ENCODE results near the gene EXOC3.

Gene EXOC3

GRCh38 chr5:489689-490080, 46.7 kb downstream of the EXOC3 start:
- no peak for DNase-seq

- no peak for DNase-seq
Measured at GRCh38 chr5:490116-491106, 47.4 kb downstream of the EXOC3 start.

DNA sequence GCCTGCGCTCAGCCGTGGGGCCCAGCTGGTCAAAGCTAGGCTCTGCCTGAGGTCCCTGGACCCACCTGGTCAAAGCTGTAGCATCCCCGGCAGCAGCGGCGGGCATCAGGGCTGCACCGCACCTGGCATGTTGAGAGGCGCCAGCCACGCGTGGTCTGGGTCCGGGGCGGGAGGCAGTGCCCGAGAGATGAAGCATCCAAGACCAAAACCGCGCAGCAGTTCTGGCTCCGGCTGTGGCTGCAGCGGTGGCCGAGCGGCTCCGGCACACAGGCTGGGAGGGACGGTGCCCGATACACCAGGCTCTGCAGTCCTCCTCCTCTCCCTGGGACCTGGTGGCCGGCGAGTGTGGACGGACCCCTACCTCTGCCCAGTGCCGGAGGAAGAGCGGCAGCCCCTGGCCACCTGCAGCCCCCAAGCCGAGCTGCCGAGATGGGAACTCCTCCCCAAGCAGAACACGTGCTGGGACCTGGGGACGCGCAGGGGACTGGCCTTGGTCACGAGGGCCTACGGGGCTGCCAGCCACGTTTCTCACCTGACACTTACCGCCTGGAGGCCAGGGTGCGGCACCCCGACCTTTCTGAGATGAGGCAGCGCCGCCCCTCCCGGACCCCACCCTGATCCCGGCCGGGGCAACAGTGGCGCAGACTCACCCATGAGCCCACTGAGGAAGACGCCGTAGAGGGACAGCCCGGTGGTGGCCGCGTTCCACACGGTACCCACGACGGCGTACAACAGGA, 48.3 kb downstream of the EXOC3 start:
- DNase-seq, result no peak

- no peak for DNase-seq
Measured at GRCh38 chr5:491856-492155, 48.8 kb downstream of the EXOC3 start.

DNA sequence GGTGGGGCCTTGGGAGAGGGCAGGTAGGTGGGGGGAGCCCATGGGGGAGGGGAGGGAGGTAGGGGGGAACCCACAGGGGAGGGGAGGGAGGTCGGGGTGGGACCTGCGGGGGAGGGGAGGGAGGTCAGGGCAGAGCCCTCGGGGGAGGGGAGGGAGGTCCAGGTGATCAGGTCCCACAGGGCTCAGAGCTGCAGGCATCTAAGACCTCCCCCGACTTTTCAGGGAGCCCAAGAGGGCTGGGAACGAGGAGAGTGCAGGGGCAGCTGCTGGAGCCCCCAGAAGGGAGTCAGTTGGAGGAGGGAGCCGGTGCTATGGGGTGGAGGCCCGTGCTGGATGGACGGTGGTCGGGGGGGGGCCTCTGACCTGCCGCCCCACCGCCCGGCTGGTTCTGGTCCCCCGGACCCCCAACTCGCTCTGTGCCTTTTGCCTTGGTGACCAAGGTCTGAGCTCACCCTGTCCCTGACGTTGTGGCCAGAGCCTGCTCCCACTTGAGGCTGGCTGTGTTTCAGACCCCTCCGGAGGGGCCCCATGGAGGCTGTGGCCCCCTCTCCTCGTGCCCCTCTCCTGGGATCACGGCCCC, 49.4 kb downstream of the EXOC3 start:
- no peak for DNase-seq

DNA sequence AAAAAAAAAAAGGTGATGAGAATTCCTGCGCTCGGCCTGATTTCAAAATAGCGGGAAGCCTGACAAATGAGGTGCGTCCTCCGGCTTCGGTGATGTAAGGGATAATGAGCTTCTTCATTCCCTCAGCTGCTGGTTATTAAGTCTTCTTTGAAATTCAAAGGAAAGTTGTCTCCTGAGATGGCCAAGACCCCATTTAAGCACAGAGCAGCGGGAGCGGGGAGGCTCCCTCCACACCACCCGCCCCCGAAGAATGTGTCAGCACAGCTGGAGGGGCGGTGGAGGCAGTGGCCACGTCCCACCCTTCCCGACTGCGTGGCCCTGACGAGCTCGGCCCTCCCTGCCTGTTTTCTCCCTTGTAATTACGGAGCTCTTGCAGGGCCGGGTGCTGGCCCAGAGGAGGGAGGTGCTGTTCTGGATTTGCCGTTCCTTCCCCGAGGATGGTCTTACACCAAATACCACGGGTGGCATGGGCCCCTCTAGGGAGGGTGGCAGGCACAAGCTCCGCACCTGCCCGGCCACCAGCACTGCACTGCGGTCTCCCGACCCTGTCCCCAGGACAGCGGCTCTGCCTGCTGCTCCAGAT, 50.2 kb downstream of the EXOC3 start:
- no peak for DNase-seq

DNA sequence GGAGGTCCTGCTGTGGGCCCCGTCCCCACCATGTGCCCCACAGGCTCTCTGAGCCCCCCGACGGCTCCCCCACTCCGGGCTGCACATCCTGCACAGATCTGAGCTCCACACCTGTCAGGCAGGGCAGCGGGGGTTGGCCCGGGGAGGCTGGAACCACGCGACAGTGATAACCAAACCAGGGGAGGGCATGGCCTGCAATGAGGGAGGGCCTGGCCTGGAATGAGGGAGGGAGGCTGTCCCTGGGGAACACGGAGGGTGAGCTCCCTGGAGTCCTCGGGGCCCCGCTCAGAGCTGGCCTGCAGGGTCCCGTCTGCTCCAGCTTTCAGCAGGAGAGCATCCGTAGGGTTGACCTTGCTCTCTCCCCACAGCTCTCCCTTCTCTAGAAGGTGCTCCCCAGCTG, 50.8 kb downstream of the EXOC3 start:
- DNase-seq, result no peak

GRCh38 chr5:494667-495255, 51.8 kb downstream of the EXOC3 start:
- DNase-seq, result no peak

DNA sequence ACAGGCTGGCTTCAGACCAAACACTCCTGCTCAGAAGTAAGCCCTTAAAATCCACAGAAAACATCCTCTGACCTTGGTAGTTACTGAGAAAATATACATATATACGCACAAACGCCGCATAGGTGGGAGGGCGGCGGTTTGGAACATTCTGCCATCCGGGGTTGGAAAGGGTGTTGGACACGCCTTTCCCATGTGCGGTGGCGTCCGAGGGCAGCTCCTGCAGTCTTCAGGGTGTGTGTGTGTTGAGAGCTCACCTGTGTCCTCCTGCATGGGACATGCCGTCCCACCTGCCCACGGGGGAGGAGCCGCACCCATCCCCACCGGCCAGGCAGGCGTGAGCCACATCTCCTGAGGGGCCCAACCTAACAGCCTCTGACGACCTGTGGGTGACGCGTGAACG, 53.1 kb downstream of the EXOC3 start:
- DNase-seq, result no peak

- DNase-seq, result no peak
Measured at GRCh38 chr5:497090-497700, 54.2 kb downstream of the EXOC3 start.

DNA sequence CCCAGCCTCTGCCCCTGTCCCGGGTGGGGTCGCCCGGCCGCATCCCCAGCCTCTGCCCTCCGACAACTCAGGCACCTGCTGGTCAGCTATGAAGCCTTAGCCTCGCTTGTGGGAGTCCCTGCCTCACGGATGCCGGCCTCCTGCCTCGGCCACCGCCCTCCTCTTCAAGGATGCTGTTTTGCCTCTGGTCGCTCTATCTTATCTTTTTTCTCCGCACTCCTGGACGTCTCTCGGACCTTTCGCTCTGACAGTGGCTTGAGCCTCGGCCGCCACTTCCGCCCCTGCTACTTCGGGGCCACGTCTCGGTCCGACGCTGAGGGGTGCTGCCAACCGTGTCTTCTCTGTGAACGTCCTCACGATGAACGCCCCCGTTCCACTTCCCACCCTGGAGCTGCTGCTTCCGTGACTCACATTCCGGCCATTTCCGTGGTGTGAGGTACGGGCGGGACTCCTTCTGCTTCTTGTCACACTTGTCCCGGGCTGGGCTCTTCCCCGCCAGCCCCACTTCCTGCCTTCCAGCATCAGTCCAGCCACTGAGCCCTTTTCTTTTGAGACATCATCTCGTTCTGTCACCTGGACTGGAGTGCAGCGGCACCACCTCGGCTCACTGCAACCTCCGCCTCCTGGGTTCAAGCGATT, 55.0 kb downstream of the EXOC3 start:
- no peak for DNase-seq

DNA sequence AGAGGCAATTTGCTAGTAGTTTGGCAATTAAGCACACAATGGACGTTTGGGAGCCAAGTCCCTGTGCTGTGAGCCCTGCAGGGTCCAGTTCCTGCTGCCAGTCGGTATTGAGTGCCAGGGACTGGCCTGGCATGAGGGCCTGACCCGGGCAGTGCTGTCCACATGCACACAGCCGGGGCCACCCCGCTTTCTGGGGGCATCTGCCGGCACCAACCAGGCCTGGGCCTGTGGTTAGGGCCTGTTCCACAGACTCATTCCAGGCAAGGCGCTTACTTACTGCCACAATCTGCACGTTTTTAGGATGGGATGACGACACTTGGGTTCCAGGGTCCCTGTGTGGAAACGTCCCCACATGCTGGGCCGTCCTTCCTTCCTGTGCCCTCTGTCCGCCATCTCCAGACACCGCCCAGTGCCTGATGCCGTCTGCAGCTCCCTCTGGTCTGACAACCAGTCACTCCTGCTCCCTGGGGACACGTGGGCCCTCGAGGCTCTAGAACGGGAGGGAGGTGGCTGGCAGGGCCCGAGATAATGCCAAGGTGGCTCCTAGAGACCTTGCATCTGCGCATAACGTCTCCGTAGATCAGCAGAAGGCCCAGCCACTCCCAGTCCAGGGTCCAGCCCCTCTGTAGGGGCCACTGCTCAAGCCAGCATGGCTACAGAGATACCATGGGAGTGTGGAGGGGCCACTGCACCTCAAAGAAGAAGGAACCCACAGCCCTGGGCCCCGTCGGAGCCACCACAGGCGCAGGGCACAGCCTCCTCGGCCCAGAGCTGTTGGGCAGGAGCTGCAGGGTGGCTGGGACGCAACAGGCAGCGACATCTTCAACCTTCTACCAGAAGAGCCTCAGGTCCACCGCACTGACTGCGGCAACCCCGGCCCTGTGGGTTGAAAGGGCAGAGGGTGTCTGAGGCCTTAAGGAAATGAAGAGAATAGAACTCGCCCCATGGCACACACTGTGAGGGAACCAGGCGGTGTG, 56.5 kb downstream of the EXOC3 start:
- DNase-seq, result no peak

DNA sequence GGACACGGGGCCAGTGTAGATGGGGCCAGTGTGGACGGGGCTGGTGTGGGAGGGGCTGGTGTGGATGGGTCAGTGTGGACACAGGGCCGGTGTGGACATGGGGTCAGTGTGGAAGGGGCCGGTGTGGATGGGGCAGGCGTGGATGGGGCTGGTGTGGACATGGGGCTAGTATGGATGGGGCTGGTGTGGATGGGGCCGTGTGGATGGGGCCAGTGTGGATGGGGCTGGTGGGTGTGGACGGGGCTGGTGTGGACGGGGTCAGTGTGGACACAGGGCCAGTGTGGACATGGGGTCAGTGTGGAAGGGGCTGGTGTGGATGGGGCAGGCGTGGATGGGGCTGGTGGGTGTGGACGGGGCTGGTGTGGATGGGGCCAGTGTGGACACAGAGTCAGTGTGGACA, 57.5 kb downstream of the EXOC3 start:
- DNase-seq, result no peak

DNA sequence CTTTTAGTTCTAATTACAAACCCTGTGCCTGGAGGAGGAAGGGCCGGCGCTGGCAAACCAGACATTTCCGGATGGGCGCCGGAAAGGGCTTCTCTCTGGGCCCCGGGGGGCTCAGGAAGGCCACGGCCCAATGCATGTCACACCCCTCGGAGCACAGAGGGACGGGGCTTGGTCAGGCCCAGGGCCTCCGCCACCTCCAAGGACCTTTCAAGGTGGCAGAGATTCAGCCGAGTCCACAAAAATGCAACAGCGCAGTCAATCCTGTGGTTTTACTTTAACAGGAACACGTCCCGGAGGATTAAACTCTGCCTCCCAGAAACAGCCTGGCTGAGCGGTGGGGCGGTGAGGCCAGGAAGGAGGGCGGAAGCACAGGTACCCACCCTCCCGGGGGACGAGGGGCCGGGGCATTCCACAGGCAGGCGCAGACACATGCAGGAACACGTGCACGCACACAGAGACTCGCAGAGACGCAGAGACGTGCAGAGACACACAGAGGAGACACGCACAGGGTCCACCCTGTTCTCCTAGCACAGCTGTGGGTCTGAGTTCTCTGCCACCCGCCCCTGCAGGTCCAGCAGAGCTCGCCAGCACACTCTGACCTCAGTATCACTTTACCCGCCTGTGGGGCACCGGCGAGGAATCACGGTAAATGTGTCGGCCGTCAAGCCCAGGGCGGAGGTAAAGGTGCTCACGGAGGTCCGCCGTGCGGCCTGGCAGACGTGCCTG, 58.3 kb downstream of the EXOC3 start:
- DNase-seq, result no peak

GRCh38 chr5:501831-502184, 58.8 kb downstream of the EXOC3 start:
- no peak for DNase-seq

GRCh38 chr5:502325-503079, 59.5 kb downstream of the EXOC3 start:
- DNase-seq, result no peak

DNA sequence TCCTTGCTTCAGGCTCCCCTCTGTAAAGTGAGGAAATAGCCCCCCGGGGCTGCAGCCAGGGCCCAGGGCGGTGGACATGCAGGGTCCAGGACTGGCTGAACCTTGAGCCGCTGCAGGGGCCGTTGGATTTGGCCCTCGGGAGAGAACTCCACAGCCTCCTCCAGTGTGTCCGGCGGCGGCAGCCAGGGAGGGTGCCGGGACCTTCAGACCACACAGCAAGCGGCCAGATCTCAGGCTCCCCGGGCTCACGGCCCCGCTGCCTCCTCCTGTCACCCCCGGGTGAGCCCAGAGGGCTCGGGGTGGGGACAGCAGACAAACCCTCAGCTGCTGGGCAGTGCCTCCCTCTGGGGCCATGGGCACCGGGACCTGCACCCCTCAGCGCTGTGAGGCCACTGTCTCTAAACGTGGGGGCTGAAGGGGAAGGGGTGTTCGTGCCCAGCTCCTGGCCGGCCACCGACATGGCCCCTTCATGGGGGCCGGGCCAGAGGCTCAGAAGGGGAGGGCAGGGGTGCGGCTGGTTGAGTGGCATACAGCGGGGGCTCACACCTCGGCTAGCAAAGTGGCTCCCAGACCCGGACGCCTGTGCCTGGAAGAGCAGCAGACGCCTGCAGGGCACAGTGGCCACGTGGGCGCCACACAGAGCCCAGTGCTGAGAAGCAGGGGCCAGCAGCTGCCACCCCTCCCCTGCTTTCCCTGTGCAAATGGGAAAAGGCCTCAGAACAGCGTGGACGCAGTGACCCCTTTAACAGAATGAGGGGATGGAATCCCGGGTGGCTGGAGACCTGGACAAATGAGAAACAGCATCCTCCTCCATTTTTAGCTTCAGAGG, 61.6 kb downstream of the EXOC3 start:
- DNase-seq, result no peak

- DNase-seq, result no peak
Measured at GRCh38 chr5:505951-506525, 63.1 kb downstream of the EXOC3 start.
